Uterus (tissue), 2 donors: ENCODE measurements around the gene NCOA3.

Experiments used
- CTCF ChIP-seq, 4 experiments: fragments of 200-600 bp in 2 of 4; fragments of 450-650 bp in 2 of 4; sonication (generic) in 2 of 4; IDR thresholded peaks; one replicate each; pipeline ENCODE4 v1.5.1; 2016 to 2019; ENCODE audit warnings: antibody characterized with exemption in 4 of 4, mild to moderate bottlenecking in 2 of 4, moderate library complexity in 1 of 4
- POLR2A ChIP-seq, 2 donors: fragments of 450-650 bp; IDR thresholded peaks; one replicate each; pipeline ENCODE4 v1.6.1; 2016; ENCODE audit warnings: antibody characterized with exemption in 2 of 2, mild to moderate bottlenecking in 1 of 2, moderate library complexity in 1 of 2

- TF ChIP-seq POLR2A (IDR thresholded peaks at IDR 0.05) (no peak), CTCF (IDR thresholded peaks at IDR 0.05) (no peak)
Measured at GRCh38 chr20:47568837-47569410, 67.2 kb downstream of the NCOA3 start.
